Calu3 (cell line): ENCODE data around the gene SLC12A8. TPM values are rescaled to one million over a fixed set of nuclear protein-coding genes. Genes with fewer than 3 reads are reported as not detected.

Experiments
- Bru-seq: library from RNA; stranded (reverse); fragments of 400-500 nt; gene quantifications from one replicate; lab custom pipeline; 2021; lab: Mats Ljungman, UMichigan
- BruChase-seq, 2 experiments: library from RNA; stranded (reverse); fragments of 400-500 nt; gene quantifications; one replicate each; lab custom pipeline; 2021; lab: Mats Ljungman, UMichigan
- BruUV-seq: library from RNA; stranded (reverse); fragments of 400-500 nt; replicated peaks from 2 replicates; lab custom pipeline; 2021; lab: Mats Ljungman, UMichigan
- CTCF ChIA-PET: fragments of 300-600 bp; sonication (Branson Sonifier 250); formaldehyde crosslinking; loops from one replicate; lab custom pipeline; 2022; ENCODE audit warnings: antibody characterized with exemption; lab: Charles Lee
- DNase-seq: peaks from one replicate; pipeline ENCODE4 v3.0.0; 2022
- H3K27ac Mint-ChIP-seq: one replicate; pipeline ENCODE4 v1.8.0; 2022; ENCODE audit warnings: mixed read lengths; ENCODE audit not compliant: unreplicated experiment
- H3K27me3 Mint-ChIP-seq: one replicate; pipeline ENCODE4 v1.8.0; 2022; ENCODE audit warnings: mixed read lengths; ENCODE audit not compliant: unreplicated experiment
- H3K36me3 Mint-ChIP-seq: one replicate; pipeline ENCODE4 v1.8.0; 2022; ENCODE audit warnings: mild to moderate bottlenecking, moderate library complexity, mixed read lengths; ENCODE audit not compliant: insufficient read depth, unreplicated experiment
- H3K4me1 Mint-ChIP-seq: one replicate; pipeline ENCODE4 v1.8.0; 2022; ENCODE audit warnings: mild to moderate bottlenecking, low read depth, mixed read lengths; ENCODE audit not compliant: unreplicated experiment
- H3K4me3 Mint-ChIP-seq: one replicate; pipeline ENCODE4 v1.8.0; 2022; ENCODE audit warnings: mild to moderate bottlenecking, low read depth, moderate library complexity, mixed read lengths; ENCODE audit not compliant: unreplicated experiment
- H3K9me3 Mint-ChIP-seq: one replicate; pipeline ENCODE4 v1.8.0; 2022; ENCODE audit warnings: low read depth, mixed read lengths; ENCODE audit not compliant: unreplicated experiment
- intact Hi-C: fragments of 100-400 bp; cut with micrococcal nuclease; formaldehyde crosslinking; loops from one replicate; pipeline ENCODE4 v1.10.0; 2022; ENCODE audit not compliant: unreplicated experiment
- long read RNA-seq: library from polyadenylated mRNA; stranded (forward); transcript quantifications from one replicate; pipeline ENCODE4 v2.0.0, GENCODE V29; 2022
- total RNA-seq: library from RNA; stranded (reverse); gene quantifications from 2 replicates; pipeline ENCODE4 v1.2.3, GENCODE V29; 2022
- TF ChIP-seq, protein P1 (sequence below): fragments of 200-600 bp; IDR thresholded peaks from one replicate; pipeline ENCODE4 v1.8.0; 2022; ENCODE audit warnings: antibody characterized with exemption; ENCODE audit not compliant: unreplicated experiment

SLC12A8 gene, protein sequence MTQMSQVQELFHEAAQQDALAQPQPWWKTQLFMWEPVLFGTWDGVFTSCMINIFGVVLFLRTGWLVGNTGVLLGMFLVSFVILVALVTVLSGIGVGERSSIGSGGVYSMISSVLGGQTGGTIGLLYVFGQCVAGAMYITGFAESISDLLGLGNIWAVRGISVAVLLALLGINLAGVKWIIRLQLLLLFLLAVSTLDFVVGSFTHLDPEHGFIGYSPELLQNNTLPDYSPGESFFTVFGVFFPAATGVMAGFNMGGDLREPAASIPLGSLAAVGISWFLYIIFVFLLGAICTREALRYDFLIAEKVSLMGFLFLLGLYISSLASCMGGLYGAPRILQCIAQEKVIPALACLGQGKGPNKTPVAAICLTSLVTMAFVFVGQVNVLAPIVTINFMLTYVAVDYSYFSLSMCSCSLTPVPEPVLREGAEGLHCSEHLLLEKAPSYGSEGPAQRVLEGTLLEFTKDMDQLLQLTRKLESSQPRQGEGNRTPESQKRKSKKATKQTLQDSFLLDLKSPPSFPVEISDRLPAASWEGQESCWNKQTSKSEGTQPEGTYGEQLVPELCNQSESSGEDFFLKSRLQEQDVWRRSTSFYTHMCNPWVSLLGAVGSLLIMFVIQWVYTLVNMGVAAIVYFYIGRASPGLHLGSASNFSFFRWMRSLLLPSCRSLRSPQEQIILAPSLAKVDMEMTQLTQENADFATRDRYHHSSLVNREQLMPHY
- total RNA-seq (15.5 and 16.8 TPM in 2 replicates), Bru-seq, nascent RNA (percentile 58 among the genes with signal in this experiment), BruChase-seq, experiment 1, labeled RNA remaining after a 6-hour chase (percentile 53 among the genes with signal in this experiment), BruChase-seq, experiment 2, labeled RNA remaining after a 2-hour chase (percentile 54 among the genes with signal in this experiment)
- long read RNA-seq, transcript SLC12A8-207 (14 exons, 2,989 nt): major isoform, 5 of 16 reads
- long read RNA-seq, partial matches to known transcripts: 1 of 16 reads
- long read RNA-seq, other reads (novel, unspliced or antisense): 6 of 16 reads

DNA sequence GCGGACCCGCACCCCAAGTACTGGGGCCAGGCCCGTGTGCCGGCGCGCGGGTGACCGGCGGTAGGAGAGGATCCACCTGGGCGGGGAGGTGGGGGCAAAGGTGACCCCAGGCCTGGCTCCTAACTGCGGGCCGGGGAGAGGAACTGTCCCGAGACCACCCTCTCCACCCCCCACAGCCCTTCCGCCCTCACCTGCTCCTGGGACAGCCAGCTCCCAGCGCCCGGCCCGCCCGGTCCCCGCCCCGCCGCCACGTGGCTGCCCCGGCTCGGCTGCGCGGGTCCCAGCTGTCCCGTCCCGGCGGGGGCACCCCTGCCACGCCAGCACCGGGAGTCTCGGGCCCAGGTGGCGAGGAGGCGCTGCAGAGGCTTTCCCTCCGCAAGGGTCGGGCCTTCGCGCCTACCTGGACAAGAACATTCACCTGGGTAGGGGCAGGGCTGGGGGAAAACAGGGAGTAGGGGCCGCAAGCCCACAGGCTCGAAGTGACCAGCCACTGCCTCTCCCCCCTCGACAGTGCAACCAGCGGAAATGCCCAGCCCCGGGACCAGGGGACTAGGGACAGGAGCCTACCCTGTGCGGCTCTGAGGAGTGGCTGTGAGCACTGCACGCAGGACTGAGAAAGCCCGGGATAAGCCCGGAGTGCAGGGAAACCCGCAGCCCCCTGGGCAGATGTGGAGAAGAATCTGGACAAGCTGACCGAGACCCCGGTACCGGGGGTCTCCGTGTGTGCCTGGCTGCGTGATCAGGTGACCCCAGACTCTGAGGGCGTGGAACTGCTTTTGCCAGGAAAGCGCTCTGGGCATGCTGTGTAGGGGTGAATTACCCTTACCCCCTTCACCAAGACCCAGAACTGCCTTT, at the start of gene SLC12A8:
TSS of gene SLC12A8 (minus strand) at position 240 of the 855 bp plus-strand sequence. CDS start 1,399 bp downstream, outside the sequence.
- DNase-seq: peak; percentile 64
- BruUV-seq: no TSS peak
- TF ChIP-seq, protein P1, sequence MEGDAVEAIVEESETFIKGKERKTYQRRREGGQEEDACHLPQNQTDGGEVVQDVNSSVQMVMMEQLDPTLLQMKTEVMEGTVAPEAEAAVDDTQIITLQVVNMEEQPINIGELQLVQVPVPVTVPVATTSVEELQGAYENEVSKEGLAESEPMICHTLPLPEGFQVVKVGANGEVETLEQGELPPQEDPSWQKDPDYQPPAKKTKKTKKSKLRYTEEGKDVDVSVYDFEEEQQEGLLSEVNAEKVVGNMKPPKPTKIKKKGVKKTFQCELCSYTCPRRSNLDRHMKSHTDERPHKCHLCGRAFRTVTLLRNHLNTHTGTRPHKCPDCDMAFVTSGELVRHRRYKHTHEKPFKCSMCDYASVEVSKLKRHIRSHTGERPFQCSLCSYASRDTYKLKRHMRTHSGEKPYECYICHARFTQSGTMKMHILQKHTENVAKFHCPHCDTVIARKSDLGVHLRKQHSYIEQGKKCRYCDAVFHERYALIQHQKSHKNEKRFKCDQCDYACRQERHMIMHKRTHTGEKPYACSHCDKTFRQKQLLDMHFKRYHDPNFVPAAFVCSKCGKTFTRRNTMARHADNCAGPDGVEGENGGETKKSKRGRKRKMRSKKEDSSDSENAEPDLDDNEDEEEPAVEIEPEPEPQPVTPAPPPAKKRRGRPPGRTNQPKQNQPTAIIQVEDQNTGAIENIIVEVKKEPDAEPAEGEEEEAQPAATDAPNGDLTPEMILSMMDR: no peak
- Mint-ChIP-seq H3K36me3 (peaks cover 19% of the 10 kb centered on the region), H3K4me1 (peaks cover 38% of the 10 kb centered on the region), H3K27me3 (no peaks in the 10 kb centered on the region), H3K27ac (peak within 1 kb of the TSS; percentile 43), H3K9me3 (no peaks in the 10 kb centered on the region), H3K4me3 (peak within 1 kb of the TSS; percentile 74)
- intact Hi-C loops: no loop called here
- CTCF ChIA-PET: no interaction called here

DNA sequence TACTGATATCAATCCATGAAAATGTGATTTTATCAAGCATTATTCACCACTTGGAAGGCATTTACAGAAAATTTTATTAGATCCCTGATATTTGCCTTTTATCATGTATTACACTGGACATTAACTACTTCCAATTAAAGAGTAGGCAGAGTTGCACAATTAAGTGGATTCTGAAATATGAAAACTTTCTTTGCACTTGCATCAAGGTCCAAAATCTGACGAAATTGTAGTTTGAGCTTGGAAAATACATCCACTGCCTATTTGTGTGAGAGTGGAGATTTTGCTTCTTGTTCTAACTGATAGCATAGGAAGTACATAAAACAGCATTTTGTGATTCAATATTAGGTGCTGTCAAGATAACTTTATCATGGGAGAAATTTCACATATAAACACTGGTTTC, 49.6 kb upstream of the SLC12A8 start:
- no TSS peak for BruUV-seq
- Mint-ChIP-seq H3K27me3 (no peaks in the 10 kb centered on the region), H3K27ac (no peak overlapping the region), H3K36me3 (peaks cover 7% of the 10 kb centered on the region), H3K9me3 (no peaks in the 10 kb centered on the region), H3K4me1 (peaks cover 6% of the 10 kb centered on the region), H3K4me3 (no peak overlapping the region)
- TF ChIP-seq, protein P1: no peak
- no peak for DNase-seq
- CTCF ChIA-PET: interaction anchor here (0.6 kb wide), 1 partner anchor 11 kb away, joined by 5 read pairs; no protein-coding TSS in a partner anchor
- intact Hi-C loops: no loop called here

DNA sequence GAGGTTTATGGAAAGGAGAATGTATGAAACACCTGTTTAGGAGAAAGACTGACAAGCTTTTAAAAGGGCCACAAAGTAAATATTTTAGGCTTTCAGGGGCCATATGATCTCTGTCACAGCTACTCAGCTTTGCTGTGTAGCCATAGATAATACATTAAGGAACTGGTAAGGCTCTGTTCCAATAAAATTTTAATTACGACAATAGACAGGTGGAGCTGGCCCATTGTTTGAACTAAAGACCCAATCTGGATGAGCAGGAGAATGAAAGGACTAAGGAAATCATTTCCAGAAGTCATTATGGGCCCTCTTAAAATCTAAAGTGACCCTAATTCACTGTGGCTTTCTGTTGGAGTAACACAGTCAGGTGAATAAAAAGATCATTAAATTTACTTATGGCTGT, 48.5 kb upstream of the SLC12A8 start:
- H3K4me1 Mint-ChIP-seq: peaks cover 6% of the 10 kb centered on the region
- no peak overlapping the region for H3K4me3 Mint-ChIP-seq
- H3K27me3 Mint-ChIP-seq: no peaks in the 10 kb centered on the region
- no TSS peak for BruUV-seq
- peaks cover 4% of the 10 kb centered on the region for H3K9me3 Mint-ChIP-seq
- H3K36me3 Mint-ChIP-seq: peaks cover 10% of the 10 kb centered on the region
- H3K27ac Mint-ChIP-seq: no peak overlapping the region
- TF ChIP-seq, protein P1: no peak
- CTCF ChIA-PET: no interaction called here
- intact Hi-C loops: no loop called here
- no peak for DNase-seq
